ENCODE results near the gene DMRT1.

Gene DMRT1

DNA sequence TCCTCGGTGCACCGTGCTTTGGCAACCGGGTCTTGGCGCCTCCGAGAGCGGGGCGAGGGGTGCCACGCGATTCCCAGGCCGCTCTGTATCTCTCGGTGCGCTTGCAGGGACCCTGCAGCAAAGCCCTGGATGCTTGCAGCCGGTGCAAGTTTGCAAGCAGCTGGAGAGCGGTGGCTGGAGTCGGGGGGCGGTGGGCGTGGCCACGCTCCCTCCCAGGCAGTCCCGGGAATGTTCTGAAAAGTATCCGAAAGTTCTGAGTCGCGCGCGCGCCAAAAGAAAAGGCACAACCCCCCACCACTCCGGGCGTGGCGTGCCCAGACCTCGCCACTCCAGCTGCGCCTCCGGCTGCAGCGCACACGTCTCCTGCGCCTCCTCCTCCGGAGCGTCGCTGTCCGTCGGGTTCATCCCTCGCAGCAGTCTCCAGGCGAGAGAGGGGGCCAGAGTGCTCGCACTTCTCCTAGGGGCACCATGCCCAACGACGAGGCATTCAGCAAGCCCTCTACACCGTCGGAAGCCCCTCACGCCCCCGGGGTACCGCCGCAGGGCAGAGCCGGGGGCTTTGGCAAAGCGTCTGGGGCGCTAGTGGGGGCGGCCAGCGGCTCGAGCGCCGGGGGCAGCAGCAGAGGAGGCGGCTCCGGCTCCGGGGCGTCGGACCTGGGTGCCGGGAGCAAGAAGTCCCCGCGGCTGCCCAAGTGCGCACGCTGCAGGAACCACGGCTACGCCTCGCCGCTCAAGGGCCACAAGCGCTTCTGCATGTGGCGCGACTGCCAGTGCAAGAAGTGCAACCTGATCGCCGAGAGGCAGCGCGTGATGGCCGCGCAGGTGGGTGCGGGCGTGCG is at the start of gene DMRT1:
DMRT1 (plus strand) TSS at position 327 of the 839 bp plus-strand sequence; CDS start at position 469, 142 bp downstream.
- no peak for DNase-seq

DNA sequence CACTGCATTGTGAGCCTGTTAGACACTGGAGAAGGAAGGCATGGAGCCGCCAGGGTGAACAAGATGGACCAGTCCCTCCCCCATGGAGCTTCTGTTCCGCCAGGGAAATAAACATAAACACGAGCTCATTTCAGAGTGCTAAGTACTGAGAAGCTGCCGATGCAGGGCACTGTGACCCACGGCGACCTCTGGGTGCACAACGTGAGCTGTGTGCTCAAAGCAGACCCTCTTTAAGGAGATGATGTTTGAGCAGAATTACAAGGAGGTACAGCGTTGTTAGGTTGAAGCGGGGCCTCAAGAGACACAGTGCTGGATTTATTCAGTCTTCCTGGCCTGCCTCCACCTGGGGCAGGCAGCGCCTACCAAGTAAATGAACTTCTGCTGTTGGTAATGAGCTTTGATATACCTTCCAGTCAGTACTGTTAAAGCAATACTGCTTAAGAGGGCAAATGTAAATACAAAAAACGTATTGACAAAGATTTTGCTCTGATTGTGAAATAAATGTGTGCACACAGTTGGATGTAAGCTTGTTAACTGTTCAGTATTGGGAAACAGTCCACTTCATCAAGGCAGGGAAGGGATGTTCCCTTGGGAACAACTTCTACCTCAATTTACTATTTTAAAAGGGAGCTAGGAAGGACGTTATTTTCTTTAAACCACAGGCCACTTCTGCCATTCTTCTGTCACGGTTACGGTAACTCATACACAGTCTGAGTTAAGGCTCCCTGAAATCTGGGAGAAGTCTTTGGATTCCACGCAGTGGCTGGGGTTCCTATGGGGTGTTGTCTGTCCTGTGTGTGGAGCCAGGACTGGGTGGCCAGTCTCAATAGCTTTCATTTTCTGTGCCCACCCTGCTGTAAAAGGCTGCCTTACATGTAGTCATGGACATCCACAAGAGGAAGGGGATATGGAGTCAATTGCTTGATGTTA is 48.9 kb upstream of the DMRT1 start:
- no peak for DNase-seq

DNA sequence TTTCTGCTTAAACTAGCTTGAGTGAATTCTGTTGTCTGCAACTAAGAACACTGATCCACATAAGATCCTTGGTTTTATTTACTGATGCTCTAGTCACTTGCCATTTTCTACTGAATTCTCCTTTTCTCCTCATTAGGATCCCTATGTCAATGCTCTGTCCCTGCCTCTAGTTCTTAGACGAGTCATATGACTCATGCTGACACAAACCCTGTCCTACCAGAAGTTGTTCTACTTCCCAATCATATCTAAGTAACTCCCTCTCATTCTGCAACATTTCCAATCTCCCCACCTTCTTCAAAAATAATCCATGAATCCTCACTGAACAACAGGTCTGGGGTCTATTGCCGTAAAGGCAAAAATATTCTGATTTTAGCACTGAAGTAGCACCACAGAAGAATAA is 47.1 kb upstream of the DMRT1 start:
- DNase-seq: no peak

DNA sequence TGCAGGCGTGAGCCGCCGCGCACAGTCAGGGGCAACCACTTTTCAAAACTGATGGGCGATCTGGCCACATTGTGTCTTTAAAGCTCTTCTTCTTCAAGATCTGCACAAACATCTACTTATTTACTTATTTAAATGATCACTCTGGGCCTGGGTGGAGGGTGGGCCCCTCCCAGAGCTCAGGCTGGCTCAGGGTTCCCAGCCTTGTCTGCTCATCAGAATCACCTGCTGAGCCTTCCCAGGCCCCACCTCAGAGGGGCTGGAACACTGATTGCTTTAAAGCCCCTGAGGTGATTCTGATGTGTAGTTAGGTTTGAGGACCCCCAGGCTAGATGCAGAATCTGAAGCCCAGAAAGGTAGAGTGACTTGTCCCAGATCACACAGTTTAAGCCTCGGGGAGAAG is 45.6 kb upstream of the DMRT1 start:
- no peak for DNase-seq

DNA sequence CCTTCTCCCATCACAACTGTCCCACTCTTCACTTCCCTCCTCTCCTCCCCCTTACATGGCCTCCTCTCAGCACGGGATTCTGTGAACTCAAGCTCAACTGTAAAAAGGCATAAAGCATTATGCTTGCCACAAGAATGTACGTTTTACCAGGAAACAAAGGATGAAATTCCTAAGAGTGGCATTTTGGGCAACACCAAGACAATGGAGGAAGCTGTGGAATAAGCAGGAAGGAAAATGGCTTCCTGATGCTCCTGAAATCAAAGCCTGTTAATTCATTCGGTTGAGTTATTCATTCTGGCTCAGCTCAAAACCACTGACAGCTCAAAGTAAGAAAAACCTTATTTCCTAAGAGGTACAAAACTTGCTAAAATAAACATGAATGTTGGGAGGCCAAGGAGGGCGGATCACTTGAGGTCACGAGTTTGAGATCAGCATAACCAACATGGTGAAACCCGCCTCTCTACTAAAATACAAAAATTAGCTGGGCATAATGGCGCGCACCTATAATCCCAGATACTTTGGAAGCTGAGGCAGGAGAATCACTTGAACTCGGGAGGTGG is 40.8 kb upstream of the DMRT1 start:
- no peak for DNase-seq

DNA sequence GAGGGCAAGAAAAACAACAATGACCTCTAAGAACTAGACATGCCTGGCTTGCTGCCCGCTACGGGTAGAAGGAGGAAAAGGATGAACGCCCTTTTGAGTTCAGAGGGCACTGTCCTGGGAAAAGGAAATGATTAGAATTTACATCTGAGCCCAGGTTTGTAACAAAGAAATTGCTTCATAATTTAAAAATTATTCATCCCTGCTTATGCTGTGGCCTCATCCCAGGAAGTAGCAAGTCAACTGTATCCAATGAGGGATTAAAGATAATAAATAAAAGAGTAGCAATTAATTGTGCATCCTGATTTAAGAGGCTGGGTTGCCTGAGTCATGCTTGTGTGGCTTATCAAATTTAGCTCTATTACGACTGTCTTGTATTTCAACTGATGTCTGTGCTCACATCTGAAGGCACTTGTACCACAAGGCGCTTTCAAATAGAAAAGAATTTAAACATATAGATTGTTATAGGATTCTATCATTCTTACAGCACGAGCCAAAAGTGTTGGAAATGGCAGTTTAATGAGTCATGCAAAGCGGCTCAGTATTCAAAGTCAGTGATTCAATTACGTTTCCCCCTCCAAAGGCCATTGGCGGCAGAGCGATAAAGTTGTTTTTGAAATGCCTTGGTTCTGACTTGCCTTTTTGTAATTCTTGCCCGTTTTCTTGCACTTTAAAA is 40.0 kb upstream of the DMRT1 start:
- no peak for DNase-seq

DNA sequence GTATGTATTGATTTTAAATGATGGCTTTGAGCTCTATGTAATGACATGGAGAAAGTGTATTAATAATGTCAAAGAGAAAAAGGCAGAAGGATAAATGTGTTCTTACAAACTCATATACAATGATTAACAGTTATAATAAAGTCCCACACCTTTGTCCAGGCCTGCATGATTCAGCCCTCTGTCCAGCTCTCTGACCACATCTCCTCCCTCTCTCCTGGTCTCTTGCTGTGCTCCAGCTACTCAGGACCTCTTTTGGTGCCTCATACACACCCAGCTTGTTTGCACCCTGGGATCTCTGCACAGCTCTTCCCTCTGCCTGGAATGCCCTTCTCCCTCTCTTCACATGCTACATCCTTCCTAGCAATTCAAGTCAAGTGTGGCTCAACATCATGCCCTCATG is 37.5 kb upstream of the DMRT1 start:
- no peak for DNase-seq

DNA sequence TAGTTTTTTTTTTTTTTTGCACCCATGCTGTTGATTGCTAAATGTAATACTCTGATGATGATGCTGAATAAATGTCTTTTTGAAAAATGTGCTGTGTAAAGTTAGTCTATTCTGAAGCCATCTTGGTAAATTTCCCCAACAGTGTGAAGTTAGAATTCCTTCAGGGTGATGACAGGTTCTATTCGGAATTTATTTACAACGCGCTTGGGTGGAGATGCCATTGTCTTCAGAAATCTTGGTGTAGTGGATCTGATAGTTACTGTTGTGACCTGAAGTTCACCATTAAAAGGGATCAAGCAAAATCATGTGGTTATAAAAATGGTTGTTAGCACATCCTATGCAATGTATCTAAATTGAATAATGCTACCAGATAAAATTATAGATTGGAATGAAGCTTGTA is 36.3 kb upstream of the DMRT1 start:
- DNase-seq: no peak

DNA sequence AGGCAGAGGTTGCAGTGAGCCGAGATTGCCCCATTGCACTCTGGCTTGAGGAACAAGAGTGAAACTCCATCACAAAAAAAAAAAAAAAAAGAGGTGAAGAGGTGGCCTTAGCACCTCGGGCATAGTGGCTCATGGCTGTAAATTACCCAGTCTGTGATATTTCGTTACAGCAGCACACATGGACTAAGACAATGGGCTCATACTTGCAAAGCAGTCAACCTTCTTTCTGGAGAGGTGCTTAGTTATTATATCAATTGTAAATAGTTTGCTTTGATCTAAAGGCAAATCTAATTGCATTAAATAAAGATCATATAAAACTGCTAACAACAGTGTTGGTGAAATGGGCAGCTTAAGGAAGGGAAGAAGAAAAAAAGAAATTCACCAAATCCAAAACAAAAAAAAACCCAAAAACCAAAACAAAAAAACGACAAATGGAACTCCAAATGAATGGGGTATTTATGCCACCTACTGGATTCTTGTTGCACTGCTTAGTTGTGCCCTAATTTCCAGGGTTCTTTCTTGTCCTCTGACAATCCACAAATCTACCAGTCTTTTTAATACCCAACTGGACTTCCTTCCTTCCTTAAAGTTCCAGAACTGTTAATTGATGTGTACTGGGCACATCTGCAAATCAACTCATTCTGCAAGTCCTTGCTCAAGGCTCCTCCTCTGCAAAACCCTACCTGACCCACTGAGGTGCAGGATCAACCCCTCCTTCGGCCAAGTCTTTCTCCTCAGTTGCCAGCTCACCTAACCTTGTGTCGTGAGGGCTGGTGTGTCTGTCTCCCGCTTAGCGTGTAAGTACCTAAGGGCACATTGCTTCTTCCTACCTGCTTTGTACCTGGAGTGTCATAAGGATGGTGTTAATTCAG is 35.0 kb upstream of the DMRT1 start:
- DNase-seq: no peak

DNA sequence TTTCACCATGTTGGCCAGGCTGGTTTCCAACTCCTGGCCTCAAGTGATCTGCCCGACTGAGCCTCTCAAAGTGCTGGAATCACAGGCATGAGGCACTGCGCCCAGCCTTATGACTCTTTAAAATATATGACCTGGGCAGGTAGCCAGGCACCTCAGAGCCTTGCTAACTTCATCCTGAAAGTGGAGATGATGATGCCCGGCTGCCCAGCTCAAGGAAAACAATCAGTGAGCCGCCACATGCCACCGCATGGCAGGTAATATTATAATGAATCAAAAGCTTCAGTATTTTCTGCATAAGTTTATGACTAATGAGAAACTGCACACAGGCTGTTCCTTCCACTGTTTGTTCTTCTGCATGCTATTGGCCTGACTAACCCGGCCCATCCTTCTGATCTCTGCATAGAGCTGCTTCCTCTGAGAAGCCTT is 30.4 kb upstream of the DMRT1 start:
- DNase-seq: no peak

DNA sequence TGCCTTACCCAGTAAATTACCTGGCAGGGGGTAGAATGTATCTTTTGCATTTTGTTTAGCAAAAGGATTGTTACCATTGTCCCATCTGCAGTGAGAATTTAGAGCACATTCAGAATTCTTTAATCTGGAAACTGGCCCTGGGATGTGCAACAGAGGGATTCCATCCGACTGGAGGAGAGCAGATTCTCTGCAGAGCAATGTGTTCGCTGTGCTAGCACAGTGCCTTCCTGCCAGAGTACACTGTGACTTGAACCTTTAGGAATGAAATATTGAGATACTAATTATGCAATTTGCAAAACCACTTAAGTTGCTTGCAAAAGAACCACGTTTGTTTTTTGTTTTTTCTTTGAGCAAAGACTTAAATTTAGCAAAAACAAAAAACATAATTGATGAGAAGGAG is 22.5 kb upstream of the DMRT1 start:
- DNase-seq: no peak

DNA sequence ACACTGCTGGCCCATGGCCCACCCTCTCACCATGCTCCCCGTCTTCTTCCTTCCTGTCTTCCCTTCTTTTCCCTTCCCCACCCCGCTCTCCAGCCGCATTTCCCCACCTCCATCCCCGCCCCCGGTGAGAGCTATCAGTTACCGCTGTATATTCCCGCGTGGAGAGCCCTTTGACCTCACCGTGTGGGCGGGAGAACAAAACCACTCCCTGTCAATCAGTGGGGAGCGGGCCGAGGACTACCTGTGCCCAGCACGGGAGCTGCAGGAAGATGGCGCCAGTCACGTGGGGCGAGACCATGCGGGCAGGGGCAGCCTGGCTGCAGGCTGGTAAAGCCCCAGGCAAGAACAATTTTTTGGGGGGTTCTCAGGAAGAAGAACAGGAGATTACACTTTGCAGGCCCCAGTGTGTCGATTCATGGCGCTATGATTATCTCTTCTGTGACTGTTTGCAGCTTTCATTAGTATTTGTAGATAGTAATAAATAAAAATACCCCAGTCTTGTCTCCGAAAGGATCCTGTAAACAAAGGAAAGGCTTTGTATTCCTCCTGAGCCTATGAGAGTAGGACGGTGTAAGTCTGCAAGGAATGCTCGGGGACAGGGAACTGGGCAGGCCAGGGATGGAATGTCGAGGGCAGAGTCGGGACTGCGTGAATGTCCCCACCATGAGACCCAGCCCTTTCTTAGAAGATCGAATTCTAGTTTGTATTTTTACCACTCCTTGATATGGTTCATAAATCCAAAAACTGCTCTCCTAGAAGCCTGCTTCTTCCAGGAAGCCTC is 14.8 kb upstream of the DMRT1 start:
- DNase-seq: no peak

DNA sequence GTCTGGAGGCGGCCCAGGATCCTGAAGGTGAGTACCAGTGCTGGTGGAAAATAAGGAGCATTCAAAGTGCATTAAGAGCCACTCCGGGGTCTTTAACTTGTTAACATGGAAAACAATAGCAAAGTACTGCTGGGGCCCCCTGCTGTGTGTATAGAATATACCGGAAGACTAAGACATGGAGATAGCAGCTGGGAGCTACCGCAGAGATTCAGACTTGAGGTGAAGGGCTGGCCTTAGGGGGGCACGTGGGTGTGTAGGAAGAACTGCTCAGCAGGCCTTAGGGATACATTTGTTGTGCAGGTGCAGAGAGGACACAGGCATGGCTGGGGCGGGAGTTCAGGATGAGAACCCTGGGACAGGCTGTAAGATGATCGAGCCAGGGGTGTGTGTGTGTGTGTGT is 1.2 kb upstream of the DMRT1 start:
- DNase-seq: no peak

DNA sequence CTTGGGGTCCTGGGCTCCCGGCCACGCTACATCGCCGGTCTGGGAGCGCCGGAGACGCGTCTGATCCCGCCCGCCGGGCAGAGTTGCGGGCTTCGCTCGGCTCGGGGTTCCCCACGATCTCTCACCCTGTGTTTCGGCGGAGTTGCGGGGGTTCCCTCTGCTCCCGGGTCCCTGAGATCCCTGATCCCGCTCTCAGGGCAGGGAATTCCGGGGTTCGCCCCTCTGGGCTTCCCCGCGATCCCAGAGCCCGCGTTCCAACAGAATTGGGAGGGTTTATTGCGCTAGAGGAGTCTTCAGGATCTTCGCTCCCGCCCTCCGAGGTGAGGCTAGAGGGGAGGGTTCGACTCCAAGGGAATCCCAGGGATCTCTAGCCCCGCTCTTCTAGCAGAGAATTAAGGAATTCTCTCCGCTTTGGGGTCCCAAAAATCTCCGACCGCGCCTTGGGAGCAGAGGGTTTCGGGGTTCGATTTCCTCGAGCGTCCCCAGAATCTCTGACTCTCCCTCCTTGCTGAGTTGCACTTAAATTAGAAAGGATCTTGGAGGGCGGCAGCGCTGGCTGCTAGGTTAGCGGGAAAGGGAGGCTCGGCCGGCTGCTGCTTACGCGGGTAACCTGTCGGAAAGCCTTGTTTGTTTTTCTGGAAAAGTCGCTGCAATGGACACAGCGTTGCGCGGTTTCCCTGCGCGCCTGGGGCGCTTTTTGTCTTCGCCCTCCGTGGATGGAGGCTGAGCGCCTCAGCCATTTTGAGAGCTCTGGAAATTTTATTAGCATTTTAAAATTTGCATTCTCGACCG is 1.3 kb downstream of the DMRT1 start:
- no peak for DNase-seq

DNA sequence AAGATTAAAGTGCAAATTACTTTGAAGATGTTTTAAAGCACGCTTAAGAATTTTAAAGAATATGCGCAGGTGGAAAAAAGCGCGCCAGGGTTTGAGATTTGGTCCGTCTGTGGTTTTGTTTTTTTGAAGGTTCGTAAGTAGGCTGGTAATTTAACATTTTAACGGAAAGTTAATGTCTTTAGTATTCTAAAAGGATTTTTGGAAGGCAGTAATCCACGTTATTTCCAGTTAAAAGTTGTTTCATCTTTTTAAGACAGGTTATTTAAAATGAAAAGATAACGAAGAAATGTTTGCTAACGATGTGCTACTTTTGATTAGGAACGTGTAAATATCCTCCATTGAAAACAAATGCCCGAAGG is 1.9 kb downstream of the DMRT1 start:
- no peak for DNase-seq

DNA sequence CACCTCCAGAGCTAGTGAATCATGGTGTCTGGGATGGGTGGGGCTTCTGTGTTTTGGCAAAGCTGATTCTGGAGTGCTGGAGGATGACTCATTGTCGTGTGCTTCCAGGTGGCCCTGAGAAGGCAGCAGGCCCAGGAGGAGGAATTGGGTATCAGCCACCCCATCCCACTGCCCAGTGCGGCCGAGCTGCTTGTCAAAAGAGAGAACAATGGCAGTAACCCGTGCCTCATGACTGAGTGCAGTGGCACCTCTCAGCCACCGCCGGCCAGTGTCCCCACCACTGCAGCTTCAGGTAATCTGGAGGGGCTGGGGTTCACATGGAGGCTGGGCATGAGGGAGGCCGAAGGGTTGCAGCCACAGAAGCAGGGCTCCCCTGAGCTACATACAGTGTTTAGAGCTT is 5.4 kb downstream of the DMRT1 start:
- no peak for DNase-seq

DNA sequence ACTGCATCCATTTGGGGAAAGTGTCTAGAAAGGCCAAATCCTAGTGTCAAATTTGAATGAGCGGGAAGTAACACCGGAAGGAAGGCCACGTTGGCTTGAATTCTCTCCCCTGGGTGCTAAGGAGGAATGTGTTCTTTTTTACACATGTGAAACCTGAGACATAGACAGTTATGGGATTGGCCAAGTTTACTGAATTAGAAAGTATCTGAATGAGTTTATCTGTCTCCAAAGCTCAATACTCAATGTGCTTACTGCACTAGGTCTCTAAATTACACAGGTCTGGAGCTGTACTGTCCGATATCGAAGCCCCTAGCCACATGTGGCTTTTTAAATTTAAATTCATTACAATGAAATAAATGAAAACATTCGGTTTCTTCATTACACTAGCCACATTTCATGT is 6.0 kb downstream of the DMRT1 start:
- no peak for DNase-seq

DNA sequence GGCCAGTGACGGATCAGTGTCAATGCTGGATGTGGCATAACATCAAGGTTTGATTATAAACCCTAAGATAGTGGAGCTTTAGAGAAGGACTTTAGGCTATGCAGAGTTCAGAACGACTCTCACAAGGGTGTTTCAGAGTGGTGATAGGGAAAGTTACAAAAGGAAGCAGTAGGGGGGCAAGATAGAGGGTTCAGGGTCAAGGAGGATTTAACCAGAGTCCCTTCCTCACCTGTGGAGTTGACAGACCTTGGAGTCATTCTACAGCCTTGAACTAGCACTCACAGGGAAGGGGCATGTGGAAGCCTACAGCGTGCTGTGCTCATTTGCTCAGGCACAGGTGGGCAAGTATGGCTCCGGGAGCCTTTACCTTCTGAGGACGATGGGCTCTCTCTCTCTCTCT is 7.9 kb downstream of the DMRT1 start:
- no peak for DNase-seq

DNA sequence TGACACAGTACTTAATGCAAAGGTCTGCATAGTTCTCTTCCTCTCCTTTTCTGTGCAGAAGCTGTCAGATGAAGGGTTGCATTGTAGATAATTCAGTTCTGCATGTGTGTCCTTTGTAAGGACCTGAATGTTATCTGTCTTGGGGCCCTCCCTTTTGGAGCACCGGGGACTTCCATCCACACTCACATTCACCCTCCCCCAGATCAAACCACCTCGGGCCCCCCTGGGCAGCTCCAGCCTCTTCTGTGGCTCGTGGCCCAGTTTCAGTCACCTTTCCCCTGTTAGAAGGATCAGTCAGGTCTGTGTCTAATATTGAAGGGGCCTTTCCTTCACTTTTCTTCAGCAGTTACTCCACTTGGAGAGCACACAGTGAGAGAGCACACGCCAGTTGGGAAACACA is 11.0 kb downstream of the DMRT1 start:
- no peak for DNase-seq

DNA sequence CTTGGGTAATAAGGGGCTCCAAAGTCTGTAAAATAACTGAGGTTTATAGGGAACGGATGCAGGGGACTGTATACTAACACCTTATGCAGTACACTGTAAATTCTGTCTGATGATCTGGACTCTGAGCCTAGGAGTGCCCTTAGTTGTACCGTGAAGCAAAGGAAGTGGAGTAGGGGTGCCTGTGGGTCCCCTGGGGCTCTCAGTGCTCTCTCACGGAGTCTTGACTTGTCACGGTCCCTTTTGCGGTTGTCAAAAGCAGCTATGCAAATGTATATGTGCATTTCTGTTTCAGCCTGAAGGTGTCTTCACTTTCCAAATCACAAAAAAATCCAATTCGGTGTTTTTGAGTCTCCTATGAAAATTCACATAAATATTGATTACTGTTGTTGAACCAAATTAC is 17.8 kb downstream of the DMRT1 start:
- DNase-seq: no peak

DNA sequence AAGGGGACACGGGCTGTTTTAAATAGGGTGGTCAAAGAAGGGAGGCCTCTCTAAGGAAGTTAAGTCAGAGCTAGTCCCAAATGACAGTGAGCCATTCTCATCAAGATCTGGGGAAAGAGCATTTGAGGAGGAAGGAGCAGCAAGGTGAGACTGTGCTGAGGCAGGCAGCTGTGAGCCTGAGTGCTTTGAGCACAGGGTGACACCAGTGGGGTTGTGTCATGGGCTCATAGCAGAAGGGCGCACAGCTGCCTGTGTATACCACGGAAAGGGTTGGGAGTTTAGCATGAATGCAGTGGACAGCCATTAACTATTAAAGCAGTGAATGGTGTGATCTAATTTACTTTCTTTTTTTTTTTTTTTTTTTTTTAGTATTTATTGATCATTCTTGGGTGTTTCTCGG is 19.2 kb downstream of the DMRT1 start:
- no peak for DNase-seq
